SU-DHL-6 (cell line): ENCODE measurements around the gene TSHZ3.

ENCODE experiments used
- H2AFZ ChIP-seq: fragments of 200-600 bp; sonication (generic); 2 replicates; pipeline ENCODE4 v1.6.1; 2014; ENCODE audit warnings: low read depth, mild to moderate bottlenecking, moderate library complexity, mixed read lengths, antibody characterized with exemption, low read length; ENCODE audit not compliant: severe bottlenecking
- H3F3A ChIP-seq: fragments of 200-600 bp; shearing (Covaris generic); 2 replicates; pipeline ENCODE4 v1.6.0; 2016; ENCODE audit warnings: antibody characterized with exemption, mild to moderate bottlenecking; ENCODE audit not compliant: insufficient read depth
- H3K27ac ChIP-seq: fragments of 200-600 bp; sonication (generic); 2 replicates; pipeline ENCODE4 v1.5.1; 2016; ENCODE audit warnings: low read depth, mild to moderate bottlenecking, low read length, moderate library complexity, mixed read lengths
- H3K27me3 ChIP-seq: fragments of 200-600 bp; sonication (generic), shearing (Covaris generic); 2 replicates; pipeline ENCODE4 v1.6.0; 2014; ENCODE audit warnings: mild to moderate bottlenecking, low read length
- H3K36me3 ChIP-seq: fragments of 200-600 bp; sonication (generic); 2 replicates; pipeline ENCODE4 v1.6.1; 2014; ENCODE audit warnings: mild to moderate bottlenecking, low read length, mixed read lengths
- H3K4me2 ChIP-seq: fragments of 300-600, 200-600 bp; shearing (Covaris generic), sonication (generic); 2 replicates; pipeline ENCODE4 v1.6.0; 2014; ENCODE audit warnings: low read length, low read depth, mild to moderate bottlenecking; ENCODE audit not compliant: poor library complexity, severe bottlenecking
- H3K4me3 ChIP-seq: fragments of 200-600 bp; sonication (generic); 2 replicates; pipeline ENCODE4 v1.5.1; 2014; ENCODE audit warnings: antibody characterized with exemption, low read length, mild to moderate bottlenecking, mixed read lengths; ENCODE audit not compliant: insufficient read depth, poor library complexity, severe bottlenecking
- H3K79me2 ChIP-seq: fragments of 200-600 bp; sonication (generic); 2 replicates; pipeline ENCODE4 v1.6.1; 2014; ENCODE audit warnings: mild to moderate bottlenecking, low read length, moderate library complexity; ENCODE audit not compliant: insufficient read depth
- H3K9ac ChIP-seq: fragments of 200-600 bp; sonication (generic); 2 replicates; pipeline ENCODE4 v1.7.0; 2014; ENCODE audit warnings: mild to moderate bottlenecking, low read length
- H3K9me2 ChIP-seq: fragments of 200-600 bp; sonication (generic); replicated peaks from 2 replicates; pipeline ENCODE4 v1.6.1; 2014; ENCODE audit warnings: low read length; ENCODE audit not compliant: insufficient read depth
- H3K9me3 ChIP-seq: fragments of 200-600 bp; sonication (generic); 2 replicates; pipeline ENCODE4 v1.6.1; 2014; ENCODE audit warnings: low read length, mixed read lengths; ENCODE audit not compliant: insufficient read depth
- H4K20me1 ChIP-seq: fragments of 200-600 bp; sonication (generic); 2 replicates; pipeline ENCODE4 v1.6.1; 2014; ENCODE audit warnings: low read depth, mild to moderate bottlenecking, antibody characterized with exemption, low read length, moderate library complexity, mixed read lengths
- EZH2phosphoT487 ChIP-seq: fragments of 200-600 bp; sonication (generic), shearing (Covaris generic); conservative IDR thresholded peaks from 2 replicates; pipeline ENCODE4 v1.6.1; 2018; ENCODE audit warnings: mild to moderate bottlenecking, antibody characterized with exemption, low read length, moderate library complexity, mixed read lengths
- TF ChIP-seq, protein P1 (sequence below): fragments of 200-600 bp; sonication (generic); IDR thresholded peaks from one replicate; pipeline ENCODE4 v1.5.1; 2017; ENCODE audit warnings: antibody characterized with exemption, mild to moderate bottlenecking, low read length, moderate library complexity; ENCODE audit not compliant: insufficient read depth, poor library complexity, severe bottlenecking

The TSHZ3 gene

DNA sequence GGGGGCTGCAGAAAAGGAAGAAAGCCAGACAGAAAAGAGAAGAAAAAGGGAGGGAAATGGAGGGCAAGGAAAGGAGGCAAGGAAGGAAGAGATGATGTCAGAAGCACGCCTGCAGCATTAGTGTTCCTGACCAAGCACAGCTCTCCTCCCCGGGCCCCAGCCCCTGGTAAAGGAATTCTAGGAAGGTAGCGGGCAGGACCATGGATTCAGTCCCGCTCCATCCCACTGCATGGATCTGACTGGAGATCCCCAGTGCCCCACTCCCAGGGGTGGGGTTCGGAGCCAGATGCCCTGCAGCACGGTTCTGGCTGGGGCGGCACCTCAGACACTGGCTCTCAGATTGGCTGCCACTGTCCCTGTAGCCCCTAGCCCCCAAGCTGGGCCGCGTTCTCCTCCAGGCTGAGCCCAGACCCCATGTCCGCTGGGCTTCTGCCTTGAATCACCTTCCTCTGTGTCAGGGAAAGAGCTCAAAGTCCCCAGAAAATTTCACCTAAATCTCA, 59.8 kb downstream of the TSHZ3 start:
- no peaks in the 10 kb centered on the region for H3K9me2 ChIP-seq
- H3K27ac ChIP-seq = no peak overlapping the region
- H3K4me2 ChIP-seq = no peak overlapping the region
- no peak overlapping the region for H3K9ac ChIP-seq
- H3K9me3 ChIP-seq = no peaks in the 10 kb centered on the region
- H2AFZ ChIP-seq = no peak overlapping the region
- no peaks in the 10 kb centered on the region for H4K20me1 ChIP-seq
- no peak overlapping the region for H3K4me3 ChIP-seq
- no peaks in the 10 kb centered on the region for H3K79me2 ChIP-seq
- TF ChIP-seq EZH2phosphoT487 = no peak
- TF ChIP-seq, protein P1, sequence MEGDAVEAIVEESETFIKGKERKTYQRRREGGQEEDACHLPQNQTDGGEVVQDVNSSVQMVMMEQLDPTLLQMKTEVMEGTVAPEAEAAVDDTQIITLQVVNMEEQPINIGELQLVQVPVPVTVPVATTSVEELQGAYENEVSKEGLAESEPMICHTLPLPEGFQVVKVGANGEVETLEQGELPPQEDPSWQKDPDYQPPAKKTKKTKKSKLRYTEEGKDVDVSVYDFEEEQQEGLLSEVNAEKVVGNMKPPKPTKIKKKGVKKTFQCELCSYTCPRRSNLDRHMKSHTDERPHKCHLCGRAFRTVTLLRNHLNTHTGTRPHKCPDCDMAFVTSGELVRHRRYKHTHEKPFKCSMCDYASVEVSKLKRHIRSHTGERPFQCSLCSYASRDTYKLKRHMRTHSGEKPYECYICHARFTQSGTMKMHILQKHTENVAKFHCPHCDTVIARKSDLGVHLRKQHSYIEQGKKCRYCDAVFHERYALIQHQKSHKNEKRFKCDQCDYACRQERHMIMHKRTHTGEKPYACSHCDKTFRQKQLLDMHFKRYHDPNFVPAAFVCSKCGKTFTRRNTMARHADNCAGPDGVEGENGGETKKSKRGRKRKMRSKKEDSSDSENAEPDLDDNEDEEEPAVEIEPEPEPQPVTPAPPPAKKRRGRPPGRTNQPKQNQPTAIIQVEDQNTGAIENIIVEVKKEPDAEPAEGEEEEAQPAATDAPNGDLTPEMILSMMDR = no peak
- no peaks in the 10 kb centered on the region for H3F3A ChIP-seq
- H3K27me3 ChIP-seq = no peaks in the 10 kb centered on the region
- no peaks in the 10 kb centered on the region for H3K36me3 ChIP-seq

- H3K79me2 ChIP-seq = no peaks in the 10 kb centered on the region
- H3K9me3 ChIP-seq = no peaks in the 10 kb centered on the region
- no peak overlapping the region for H3K4me3 ChIP-seq
- H3K4me2 ChIP-seq = no peak overlapping the region
- H3K9ac ChIP-seq = no peak overlapping the region
- H2AFZ ChIP-seq = no peak overlapping the region
- H3F3A ChIP-seq = no peaks in the 10 kb centered on the region
- TF ChIP-seq, protein P1 = no peak
- TF ChIP-seq EZH2phosphoT487 = no peak
- H3K9me2 ChIP-seq = no peaks in the 10 kb centered on the region
- no peaks in the 10 kb centered on the region for H3K27me3 ChIP-seq
- no peak overlapping the region for H3K27ac ChIP-seq
- no peaks in the 10 kb centered on the region for H4K20me1 ChIP-seq
- H3K36me3 ChIP-seq = no peaks in the 10 kb centered on the region
These were observed 62.7 kb downstream of the TSHZ3 start for GRCh38 chr19:31286491-31286890.

DNA sequence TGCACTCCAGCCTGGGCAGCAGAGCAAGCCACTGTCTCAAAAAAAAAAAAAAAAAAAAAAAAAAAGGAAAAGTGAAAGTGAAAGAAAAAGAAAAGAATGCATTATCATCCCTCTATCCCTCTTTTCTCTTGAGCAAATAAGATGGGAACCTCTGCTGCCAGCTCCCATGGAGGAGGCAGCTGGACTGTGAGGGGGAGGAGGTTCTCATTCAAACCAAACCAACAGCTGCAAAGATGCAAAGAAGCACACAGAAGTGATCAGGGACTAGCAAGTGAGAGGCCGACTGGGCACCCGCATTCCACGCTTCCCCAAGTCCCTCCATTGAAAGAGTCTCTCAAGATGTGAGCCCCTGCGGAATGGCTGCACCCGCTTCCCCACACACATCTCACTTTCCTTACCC, 63.5 kb downstream of the TSHZ3 start:
- Histone ChIP-seq H2AFZ (no peak overlapping the region), H3K9ac (no peak overlapping the region), H3K4me2 (no peak overlapping the region), H3K27ac (no peak overlapping the region), H4K20me1 (no peaks in the 10 kb centered on the region), H3F3A (no peaks in the 10 kb centered on the region), H3K79me2 (no peaks in the 10 kb centered on the region), H3K27me3 (no peaks in the 10 kb centered on the region), H3K9me3 (no peaks in the 10 kb centered on the region), H3K4me3 (no peak overlapping the region), H3K36me3 (no peaks in the 10 kb centered on the region), H3K9me2 (no peaks in the 10 kb centered on the region)
- TF ChIP-seq EZH2phosphoT487 = no peak
- TF ChIP-seq, protein P1 = no peak
